GM10248 (cell line): ENCODE measurements around the gene GFM1.

ENCODE experiments used
- CTCF ChIA-PET: fragments of 300-600 bp; sonication (Branson Sonifier 250); formaldehyde crosslinking; extraction: SDS; loops from one replicate; lab custom pipeline; 2021; ENCODE audit warnings: antibody characterized with exemption; lab: Yijun Ruan, JAX
- POLR2A ChIA-PET: fragments of 350-650 bp; sonication (Branson Sonifier 250); formaldehyde crosslinking; extraction: SDS; loops from one replicate; lab custom pipeline; 2020; ENCODE audit warnings: antibody characterized with exemption; lab: Yijun Ruan, JAX
- DNase-seq: peaks from one replicate; pipeline ENCODE4 v3.0.0; 2012; ENCODE audit errors: extremely low spot score
- TF ChIP-seq, protein P1 (sequence below): IDR thresholded peaks from 2 replicates; pipeline ENCODE4 v1.5.1; 2012; ENCODE audit warnings: mild to moderate bottlenecking, low read depth; ENCODE audit errors: extremely low read depth, missing control alignments, control extremely low read depth

The GFM1 gene

DNA sequence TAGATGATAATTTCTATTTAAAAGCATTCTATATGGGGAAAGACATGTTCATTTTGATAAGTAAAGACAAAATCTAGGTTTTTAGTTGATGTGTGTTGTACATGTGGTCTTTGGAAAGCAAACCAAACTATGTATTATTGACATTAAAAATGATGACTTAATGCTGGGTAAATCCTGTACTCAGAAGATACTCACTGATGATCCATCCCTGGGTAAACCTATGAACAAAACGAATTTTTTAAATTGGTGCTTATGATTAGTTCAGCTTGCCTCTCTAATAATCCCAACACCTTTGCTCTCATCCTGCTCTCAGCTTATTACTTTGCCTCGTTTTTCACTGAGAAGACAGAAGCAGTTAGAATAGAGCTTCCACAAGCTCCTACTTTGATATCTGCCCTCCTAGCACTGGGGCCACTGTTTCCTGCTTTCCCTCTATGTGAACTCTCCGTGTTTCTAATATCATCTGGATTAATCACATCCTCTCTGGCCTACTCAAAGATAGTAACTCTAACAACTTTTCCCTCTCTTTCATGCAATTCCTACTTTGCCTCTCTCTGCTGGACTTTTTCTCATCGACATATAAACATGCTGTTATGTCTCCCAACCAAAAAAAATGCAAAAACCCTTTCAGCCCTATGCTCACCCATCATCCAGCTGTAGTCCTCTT lies 58.6 kb downstream of the GFM1 start:
- no peak for DNase-seq
- TF ChIP-seq, protein P1, sequence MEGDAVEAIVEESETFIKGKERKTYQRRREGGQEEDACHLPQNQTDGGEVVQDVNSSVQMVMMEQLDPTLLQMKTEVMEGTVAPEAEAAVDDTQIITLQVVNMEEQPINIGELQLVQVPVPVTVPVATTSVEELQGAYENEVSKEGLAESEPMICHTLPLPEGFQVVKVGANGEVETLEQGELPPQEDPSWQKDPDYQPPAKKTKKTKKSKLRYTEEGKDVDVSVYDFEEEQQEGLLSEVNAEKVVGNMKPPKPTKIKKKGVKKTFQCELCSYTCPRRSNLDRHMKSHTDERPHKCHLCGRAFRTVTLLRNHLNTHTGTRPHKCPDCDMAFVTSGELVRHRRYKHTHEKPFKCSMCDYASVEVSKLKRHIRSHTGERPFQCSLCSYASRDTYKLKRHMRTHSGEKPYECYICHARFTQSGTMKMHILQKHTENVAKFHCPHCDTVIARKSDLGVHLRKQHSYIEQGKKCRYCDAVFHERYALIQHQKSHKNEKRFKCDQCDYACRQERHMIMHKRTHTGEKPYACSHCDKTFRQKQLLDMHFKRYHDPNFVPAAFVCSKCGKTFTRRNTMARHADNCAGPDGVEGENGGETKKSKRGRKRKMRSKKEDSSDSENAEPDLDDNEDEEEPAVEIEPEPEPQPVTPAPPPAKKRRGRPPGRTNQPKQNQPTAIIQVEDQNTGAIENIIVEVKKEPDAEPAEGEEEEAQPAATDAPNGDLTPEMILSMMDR, result no peak
- ChIA-PET POLR2A (no interaction called here), CTCF (interaction anchor here (1.5 to 3.6 kb wide), 3 partner anchors 10 to 92 kb away, joined by 5 to 27 read pairs (median 7); no protein-coding TSS in a partner anchor)

DNA sequence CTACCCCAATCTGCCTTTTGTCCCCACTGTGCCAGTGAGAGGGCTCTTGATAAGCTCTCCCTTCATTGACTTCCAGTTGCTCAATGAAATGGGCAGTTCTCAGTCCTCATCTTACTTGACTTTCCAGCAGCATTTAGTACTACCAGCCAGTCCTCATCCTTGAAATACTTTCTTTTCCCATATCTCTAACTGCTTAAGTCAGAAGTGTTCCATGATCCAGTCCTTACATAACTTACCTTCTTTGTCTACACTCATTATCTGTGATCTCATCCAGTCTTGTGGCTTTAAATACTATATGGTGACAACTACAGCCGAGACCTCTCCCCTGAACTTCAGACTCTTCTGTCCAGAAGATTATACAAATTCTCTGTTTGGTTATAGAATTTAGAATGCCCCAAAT lies 59.2 kb downstream of the GFM1 start:
- ChIA-PET CTCF (interaction anchor here (0.7 to 3.6 kb wide), 5 partner anchors 9 to 1097 kb away, joined by 3 to 27 read pairs (median 5); no protein-coding TSS in a partner anchor), POLR2A (no interaction called here)
- TF ChIP-seq, protein P1, result no peak
- no peak for DNase-seq

DNA sequence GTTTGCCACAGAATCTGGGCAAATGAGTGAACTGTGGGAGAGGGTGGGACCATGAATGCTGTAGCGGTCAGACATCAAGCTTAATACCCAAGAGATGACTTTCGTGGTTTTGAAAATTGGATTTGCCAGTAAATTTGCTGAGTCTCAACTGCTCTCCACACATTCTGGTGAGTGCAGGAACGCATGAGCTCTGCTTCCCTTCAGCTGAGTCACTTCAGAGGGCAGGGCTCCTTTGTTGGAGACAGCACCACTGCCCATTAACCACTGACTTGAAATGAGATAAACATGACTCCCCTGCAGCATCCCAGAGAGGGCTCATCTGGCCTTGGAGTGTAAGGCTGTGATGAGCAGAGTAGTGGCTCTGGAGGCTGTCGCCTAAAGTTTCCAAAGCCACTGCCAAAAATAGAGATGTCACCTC lies 65.3 kb downstream of the GFM1 start:
- ChIA-PET POLR2A (no interaction called here), CTCF (no interaction called here)
- TF ChIP-seq, protein P1, result no peak
- DNase-seq, result no peak

DNA sequence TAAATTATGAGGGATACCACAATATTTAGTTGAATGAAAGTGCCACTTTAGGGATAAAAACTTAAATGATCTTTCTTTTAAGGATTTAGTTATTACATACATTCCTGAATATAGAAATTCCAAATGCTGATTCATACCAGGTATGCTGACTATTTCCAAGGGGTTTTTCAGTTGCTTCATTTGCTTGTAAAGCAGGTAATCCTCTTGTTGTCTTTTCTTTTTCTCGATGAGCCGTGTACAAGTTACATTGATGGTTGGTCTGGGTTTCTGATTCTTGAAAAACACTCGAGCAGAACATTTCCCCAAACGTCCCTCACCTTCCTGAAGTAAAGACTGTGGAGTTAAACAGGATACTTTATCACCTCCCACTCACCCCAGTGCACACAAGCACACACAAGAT lies 66.3 kb downstream of the GFM1 start:
- ChIA-PET POLR2A (no interaction called here), CTCF (interaction anchor here (1.2 kb wide), 1 partner anchor 16 kb away, joined by 6 read pairs; no protein-coding TSS in a partner anchor)

DNA sequence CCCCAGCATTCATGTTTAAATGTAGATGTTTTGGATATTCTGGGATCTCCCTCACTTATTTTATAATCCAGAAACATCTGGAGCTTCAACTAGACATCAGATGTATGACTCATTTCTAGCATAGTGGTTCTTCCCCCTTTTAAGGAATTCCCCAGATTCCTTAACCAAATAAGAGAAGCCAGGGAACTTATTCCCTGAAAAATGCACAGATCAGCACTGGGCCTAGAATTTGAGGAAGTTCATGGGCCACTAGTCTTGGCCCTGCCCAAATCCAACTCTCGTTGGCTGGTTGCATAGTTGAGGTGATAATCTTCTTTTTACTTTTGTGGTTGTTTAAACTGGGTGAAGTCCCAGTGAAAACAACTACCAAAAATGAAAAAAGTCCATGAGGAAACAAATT lies 67.6 kb downstream of the GFM1 start:
- CTCF ChIA-PET, result interaction anchor here (2.0 kb wide), 1 partner anchor 8 kb away, joined by 7 read pairs; no protein-coding TSS in a partner anchor
- DNase-seq, result no peak
- TF ChIP-seq, protein P1, result no peak
- POLR2A ChIA-PET, result no interaction called here

More for the DNA sequence above, 66.3 kb downstream of the GFM1 start:
- TF ChIP-seq, protein P1, result no peak
- no peak for DNase-seq

DNA sequence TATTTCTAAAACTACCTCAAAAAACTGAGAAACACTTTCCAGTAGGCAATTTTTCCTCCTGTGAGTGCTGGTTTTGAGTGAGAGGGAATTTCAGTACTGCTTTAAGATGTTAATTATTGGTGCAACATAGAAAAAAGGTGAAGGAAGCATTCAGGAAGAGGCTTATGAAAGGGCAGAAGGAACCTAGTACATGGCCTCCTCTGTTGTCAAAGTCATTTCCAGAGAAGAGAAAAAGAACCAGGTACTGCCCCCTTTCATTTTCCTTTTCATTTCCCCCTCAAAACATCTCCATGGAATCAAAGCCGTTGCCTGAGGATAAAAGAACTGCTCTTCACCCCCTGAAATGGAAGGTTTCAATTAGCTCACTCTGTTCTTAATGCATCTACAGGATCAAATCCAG lies 68.1 kb downstream of the GFM1 start:
- no peak for DNase-seq
- CTCF ChIA-PET, result interaction anchor here (1.5 to 2.0 kb wide), 3 partner anchors 8 to 14 kb away, joined by 4 to 22 read pairs (median 7); no protein-coding TSS in a partner anchor
- TF ChIP-seq, protein P1, result no peak
- POLR2A ChIA-PET, result no interaction called here
